ENCODE measurements around the gene CMBL. TPM values are rescaled to one million over a fixed set of nuclear protein-coding genes. Genes with fewer than 3 reads are reported as not detected.

Gene CMBL
- total RNA-seq, 2 donors from 2014 or later: 3.4 to 7.8 TPM

DNA sequence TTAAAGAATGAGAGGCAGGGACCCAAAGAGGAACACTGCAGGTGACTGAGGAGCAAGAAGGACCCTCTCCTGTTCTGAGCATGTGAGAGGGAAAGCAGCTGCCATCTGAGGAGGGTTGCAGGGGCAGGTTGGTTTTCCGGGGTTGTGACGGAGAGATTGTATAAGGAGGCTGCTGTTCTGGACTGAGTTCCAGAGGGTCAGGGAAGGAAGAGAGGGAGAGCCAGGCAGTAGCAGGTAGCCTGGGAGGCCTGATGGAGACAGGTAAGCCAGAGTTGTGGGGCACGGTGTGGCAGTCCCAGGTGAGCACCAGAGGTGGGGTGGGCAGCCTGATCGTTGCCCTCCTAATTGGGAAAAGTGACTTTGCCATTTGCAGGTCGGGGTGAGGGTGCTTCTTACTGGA is 47.8 kb downstream of the CMBL start:
- Histone ChIP-seq H3K4me3 (no peak overlapping the region), H3K27me3 (replicated peaks; ENCODE audit: insufficient read depth) (no peaks in the 10 kb centered on the region), H3K36me3 (peaks cover 64% of the 10 kb centered on the region), H3K27ac (no peak overlapping the region), H3K9me3 (no peaks in the 10 kb centered on the region), H3K4me1 (ENCODE audit: control insufficient read depth in 1 of 2, low read depth in 2 of 2) (no peaks in the 10 kb centered on the region)
- no peak for DNase-seq (ENCODE audit: low spot score)
- no peak for ATAC-seq (ENCODE audit: insufficient number of reproducible peaks, low FRiP score, low read depth)
- TF ChIP-seq, protein P1, sequence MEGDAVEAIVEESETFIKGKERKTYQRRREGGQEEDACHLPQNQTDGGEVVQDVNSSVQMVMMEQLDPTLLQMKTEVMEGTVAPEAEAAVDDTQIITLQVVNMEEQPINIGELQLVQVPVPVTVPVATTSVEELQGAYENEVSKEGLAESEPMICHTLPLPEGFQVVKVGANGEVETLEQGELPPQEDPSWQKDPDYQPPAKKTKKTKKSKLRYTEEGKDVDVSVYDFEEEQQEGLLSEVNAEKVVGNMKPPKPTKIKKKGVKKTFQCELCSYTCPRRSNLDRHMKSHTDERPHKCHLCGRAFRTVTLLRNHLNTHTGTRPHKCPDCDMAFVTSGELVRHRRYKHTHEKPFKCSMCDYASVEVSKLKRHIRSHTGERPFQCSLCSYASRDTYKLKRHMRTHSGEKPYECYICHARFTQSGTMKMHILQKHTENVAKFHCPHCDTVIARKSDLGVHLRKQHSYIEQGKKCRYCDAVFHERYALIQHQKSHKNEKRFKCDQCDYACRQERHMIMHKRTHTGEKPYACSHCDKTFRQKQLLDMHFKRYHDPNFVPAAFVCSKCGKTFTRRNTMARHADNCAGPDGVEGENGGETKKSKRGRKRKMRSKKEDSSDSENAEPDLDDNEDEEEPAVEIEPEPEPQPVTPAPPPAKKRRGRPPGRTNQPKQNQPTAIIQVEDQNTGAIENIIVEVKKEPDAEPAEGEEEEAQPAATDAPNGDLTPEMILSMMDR (IDR thresholded peaks at IDR 0.05): no peak

DNA sequence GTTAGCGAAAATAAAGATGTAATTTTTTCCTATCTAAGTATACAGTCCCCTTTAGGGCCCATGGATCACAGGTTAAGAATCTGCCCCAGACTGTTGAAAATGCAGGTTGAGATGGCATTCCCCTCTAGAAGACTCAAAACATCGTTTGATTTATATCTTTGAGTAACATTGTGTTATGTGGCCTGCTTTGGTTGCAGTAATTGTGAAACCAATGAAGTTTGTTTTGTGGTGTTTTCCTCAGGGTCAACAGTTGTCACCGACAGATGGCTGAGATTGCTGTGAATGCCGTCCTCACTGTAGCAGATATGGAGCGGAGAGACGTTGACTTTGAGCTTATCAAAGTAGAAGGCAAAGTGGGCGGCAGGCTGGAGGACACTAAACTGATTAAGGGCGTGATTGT is 49.8 kb downstream of the CMBL start:
- H3K27ac ChIP-seq: no peak overlapping the region
- no peaks in the 10 kb centered on the region for H3K4me1 ChIP-seq (ENCODE audit: control insufficient read depth in 1 of 2, low read depth in 2 of 2)
- no peaks in the 10 kb centered on the region for H3K9me3 ChIP-seq
- no peak overlapping the region for H3K4me3 ChIP-seq
- no peak for ATAC-seq (ENCODE audit: insufficient number of reproducible peaks, low FRiP score, low read depth)
- no peaks in the 10 kb centered on the region for H3K27me3 ChIP-seq (replicated peaks; ENCODE audit: insufficient read depth)
- no peak for DNase-seq (ENCODE audit: low spot score)
- TF ChIP-seq, protein P1 (IDR thresholded peaks at IDR 0.05): no peak
- H3K36me3 ChIP-seq: peaks cover 52% of the 10 kb centered on the region

DNA sequence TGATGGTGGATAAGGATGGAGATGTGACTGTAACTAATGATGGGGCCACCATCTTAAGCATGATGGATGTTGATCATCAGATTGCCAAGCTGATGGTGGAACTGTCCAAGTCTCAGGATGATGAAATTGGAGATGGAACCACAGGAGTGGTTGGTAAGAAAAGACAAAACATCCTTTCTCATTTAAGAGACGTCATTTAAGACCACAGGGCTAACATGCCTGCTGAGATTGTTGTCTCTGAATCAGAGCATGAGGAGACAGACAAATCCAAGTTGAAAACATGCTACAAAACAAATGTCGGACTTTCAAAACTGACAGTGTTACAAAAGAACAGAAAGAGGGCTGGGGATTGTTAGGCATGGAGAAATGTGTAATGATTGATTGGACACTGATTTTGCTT is 53.0 kb downstream of the CMBL start:
- no peak overlapping the region for H3K4me3 ChIP-seq
- no peaks in the 10 kb centered on the region for H3K9me3 ChIP-seq
- DNase-seq (ENCODE audit: low spot score): no peak
- ATAC-seq (ENCODE audit: insufficient number of reproducible peaks, low FRiP score, low read depth): no peak
- H3K4me1 ChIP-seq (ENCODE audit: control insufficient read depth in 1 of 2, low read depth in 2 of 2): peaks cover 12 to 15% of the 10 kb centered on the region in 2 donors
- H3K36me3 ChIP-seq: peaks cover 35% of the 10 kb centered on the region
- H3K27me3 ChIP-seq (replicated peaks; ENCODE audit: insufficient read depth): no peaks in the 10 kb centered on the region
- TF ChIP-seq, protein P1 (IDR thresholded peaks at IDR 0.05): no peak
- no peak overlapping the region for H3K27ac ChIP-seq

DNA sequence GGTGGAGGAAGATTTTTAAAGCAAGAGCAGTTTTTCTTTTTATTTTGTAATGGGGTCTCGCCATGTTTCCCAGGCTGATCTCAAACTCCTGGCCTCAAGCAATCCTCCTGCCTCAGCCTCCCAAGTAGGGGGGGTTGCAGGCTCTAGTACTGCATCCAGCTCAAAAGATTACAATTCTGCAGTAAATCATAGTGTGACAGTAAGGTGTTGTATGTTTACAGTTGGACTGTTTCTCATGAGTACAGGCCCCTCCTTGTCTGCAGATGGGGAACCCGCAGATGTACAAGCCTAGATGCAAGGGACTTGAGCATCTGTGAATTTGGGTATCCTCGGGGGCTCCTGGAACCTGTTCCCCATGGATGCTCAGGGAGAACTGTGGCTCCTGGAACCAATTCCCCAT is 54.3 kb downstream of the CMBL start:
- Histone ChIP-seq H3K27ac (no peak overlapping the region), H3K36me3 (peaks cover 22% of the 10 kb centered on the region), H3K27me3 (replicated peaks; ENCODE audit: insufficient read depth) (no peaks in the 10 kb centered on the region), H3K4me3 (no peak overlapping the region), H3K4me1 (ENCODE audit: control insufficient read depth in 1 of 2, low read depth in 2 of 2) (peaks cover 15 to 22% of the 10 kb centered on the region in 2 donors), H3K9me3 (no peaks in the 10 kb centered on the region)
- TF ChIP-seq, protein P1 (IDR thresholded peaks at IDR 0.05): no peak
- DNase-seq (ENCODE audit: low spot score) (no peak), ATAC-seq (ENCODE audit: insufficient number of reproducible peaks, low FRiP score, low read depth) (no peak)

DNA sequence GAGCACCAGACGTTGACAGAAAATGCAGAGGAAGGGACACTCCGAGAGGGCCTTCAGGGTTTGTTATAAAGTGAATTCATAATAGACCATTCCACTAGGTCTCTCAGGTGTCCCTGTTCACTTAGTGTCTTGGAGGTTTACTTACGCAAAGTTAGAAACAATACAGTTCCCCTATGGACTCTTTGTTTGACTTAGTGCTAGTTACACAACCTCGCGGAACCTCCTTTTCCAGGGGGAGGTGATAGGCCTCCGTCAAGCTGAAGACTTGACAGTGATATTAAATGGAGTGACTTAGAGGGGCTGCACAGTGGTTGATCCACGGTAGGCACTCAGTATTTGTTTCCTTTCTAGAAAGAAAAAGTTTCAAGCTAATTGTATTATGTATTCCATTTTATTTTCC is 56.3 kb downstream of the CMBL start:
- peaks cover 15 to 24% of the 10 kb centered on the region in 2 donors for H3K4me1 ChIP-seq (ENCODE audit: control insufficient read depth in 1 of 2, low read depth in 2 of 2)
- peaks cover 4% of the 10 kb centered on the region for H3K36me3 ChIP-seq
- H3K4me3 ChIP-seq: peak overlapping the region; percentile 93
- TF ChIP-seq, protein P1 (IDR thresholded peaks at IDR 0.05): no peak
- H3K27me3 ChIP-seq (replicated peaks; ENCODE audit: insufficient read depth): no peaks in the 10 kb centered on the region
- no peaks in the 10 kb centered on the region for H3K9me3 ChIP-seq
- ATAC-seq (ENCODE audit: insufficient number of reproducible peaks, low FRiP score, low read depth) (no peak), DNase-seq (ENCODE audit: low spot score) (no peak)
- no peak overlapping the region for H3K27ac ChIP-seq

All from thoracic aorta (tissue), 2 donors.